ENCODE measurements around the gene RBM28.

DNA sequence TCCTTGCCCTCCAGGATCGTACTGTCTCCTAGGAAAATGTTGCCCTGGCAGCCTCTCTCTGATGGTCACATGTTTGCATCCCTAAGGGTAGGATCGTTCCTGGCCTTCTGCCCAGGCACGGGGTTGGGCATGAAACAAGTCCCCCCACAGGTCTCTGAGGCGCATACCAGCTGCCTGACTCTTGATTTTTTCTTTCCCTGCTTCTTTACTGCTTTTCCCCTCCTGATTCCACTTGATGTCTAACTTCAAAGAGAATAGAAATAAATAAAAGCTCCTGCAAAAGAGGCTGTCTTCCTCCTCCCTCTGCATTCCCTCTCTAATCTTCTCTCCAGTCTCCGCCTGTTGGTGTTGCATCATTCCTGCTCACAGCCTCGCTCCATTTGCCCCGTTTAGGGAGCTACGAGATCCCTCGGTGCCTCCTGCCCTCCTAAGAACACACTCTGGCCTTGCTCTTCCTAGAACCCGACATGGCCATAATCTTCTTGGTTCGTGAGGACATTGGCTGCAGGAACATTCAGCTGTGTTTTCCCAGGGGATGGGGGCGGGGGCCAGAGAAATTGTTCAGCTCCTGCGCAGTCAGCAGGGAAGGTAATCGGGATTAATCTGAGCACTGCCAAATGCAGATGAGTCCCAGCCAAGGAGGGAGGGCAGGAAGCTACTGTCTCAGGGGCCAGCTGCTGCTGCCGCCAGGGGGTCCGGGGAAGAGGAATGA is 76.7 kb downstream of the RBM28 start:
- TF ChIP-seq, protein P1, sequence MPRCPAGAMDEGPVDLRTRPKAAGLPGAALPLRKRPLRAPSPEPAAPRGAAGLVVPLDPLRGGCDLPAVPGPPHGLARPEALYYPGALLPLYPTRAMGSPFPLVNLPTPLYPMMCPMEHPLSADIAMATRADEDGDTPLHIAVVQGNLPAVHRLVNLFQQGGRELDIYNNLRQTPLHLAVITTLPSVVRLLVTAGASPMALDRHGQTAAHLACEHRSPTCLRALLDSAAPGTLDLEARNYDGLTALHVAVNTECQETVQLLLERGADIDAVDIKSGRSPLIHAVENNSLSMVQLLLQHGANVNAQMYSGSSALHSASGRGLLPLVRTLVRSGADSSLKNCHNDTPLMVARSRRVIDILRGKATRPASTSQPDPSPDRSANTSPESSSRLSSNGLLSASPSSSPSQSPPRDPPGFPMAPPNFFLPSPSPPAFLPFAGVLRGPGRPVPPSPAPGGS (IDR thresholded peaks at IDR 0.05) = no peak
- TF ChIP-seq, protein P2, sequence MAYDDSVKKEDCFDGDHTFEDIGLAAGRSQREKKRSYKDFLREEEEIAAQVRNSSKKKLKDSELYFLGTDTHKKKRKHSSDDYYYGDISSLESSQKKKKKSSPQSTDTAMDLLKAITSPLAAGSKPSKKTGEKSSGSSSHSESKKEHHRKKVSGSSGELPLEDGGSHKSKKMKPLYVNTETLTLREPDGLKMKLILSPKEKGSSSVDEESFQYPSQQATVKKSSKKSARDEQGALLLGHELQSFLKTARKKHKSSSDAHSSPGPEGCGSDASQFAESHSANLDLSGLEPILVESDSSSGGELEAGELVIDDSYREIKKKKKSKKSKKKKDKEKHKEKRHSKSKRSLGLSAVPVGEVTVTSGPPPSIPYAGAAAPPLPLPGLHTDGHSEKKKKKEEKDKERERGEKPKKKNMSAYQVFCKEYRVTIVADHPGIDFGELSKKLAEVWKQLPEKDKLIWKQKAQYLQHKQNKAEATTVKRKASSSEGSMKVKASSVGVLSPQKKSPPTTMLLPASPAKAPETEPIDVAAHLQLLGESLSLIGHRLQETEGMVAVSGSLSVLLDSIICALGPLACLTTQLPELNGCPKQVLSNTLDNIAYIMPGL (CRISPR knock-in tag; IDR thresholded peaks at IDR 0.05; ENCODE audit: borderline replicate concordance) = no peak
- TF ChIP-seq, protein P3, sequence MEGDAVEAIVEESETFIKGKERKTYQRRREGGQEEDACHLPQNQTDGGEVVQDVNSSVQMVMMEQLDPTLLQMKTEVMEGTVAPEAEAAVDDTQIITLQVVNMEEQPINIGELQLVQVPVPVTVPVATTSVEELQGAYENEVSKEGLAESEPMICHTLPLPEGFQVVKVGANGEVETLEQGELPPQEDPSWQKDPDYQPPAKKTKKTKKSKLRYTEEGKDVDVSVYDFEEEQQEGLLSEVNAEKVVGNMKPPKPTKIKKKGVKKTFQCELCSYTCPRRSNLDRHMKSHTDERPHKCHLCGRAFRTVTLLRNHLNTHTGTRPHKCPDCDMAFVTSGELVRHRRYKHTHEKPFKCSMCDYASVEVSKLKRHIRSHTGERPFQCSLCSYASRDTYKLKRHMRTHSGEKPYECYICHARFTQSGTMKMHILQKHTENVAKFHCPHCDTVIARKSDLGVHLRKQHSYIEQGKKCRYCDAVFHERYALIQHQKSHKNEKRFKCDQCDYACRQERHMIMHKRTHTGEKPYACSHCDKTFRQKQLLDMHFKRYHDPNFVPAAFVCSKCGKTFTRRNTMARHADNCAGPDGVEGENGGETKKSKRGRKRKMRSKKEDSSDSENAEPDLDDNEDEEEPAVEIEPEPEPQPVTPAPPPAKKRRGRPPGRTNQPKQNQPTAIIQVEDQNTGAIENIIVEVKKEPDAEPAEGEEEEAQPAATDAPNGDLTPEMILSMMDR (IDR thresholded peaks at IDR 0.05) = no peak
- TF ChIP-seq EP300 (IDR thresholded peaks at IDR 0.05) (no peak), RAD21 (conservative IDR thresholded peaks at IDR 0.05 in 1 of 2, IDR thresholded peaks at IDR 0.05 in 1 of 2) (no peak), NFE2L2 (conservative IDR thresholded peaks at IDR 0.05; ENCODE audit: low read length) (no peak), SMC3 (IDR thresholded peaks at IDR 0.05) (no peak), SREBF2 (IDR thresholded peaks at IDR 0.05) (no peak), ESRRA (IDR thresholded peaks at IDR 0.05; ENCODE audit: borderline replicate concordance, low read length) (no peak)
- TF ChIP-seq, protein P4, sequence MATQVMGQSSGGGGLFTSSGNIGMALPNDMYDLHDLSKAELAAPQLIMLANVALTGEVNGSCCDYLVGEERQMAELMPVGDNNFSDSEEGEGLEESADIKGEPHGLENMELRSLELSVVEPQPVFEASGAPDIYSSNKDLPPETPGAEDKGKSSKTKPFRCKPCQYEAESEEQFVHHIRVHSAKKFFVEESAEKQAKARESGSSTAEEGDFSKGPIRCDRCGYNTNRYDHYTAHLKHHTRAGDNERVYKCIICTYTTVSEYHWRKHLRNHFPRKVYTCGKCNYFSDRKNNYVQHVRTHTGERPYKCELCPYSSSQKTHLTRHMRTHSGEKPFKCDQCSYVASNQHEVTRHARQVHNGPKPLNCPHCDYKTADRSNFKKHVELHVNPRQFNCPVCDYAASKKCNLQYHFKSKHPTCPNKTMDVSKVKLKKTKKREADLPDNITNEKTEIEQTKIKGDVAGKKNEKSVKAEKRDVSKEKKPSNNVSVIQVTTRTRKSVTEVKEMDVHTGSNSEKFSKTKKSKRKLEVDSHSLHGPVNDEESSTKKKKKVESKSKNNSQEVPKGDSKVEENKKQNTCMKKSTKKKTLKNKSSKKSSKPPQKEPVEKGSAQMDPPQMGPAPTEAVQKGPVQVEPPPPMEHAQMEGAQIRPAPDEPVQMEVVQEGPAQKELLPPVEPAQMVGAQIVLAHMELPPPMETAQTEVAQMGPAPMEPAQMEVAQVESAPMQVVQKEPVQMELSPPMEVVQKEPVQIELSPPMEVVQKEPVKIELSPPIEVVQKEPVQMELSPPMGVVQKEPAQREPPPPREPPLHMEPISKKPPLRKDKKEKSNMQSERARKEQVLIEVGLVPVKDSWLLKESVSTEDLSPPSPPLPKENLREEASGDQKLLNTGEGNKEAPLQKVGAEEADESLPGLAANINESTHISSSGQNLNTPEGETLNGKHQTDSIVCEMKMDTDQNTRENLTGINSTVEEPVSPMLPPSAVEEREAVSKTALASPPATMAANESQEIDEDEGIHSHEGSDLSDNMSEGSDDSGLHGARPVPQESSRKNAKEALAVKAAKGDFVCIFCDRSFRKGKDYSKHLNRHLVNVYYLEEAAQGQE (IDR thresholded peaks at IDR 0.05) = no peak
- TF ChIP-seq, protein P5, sequence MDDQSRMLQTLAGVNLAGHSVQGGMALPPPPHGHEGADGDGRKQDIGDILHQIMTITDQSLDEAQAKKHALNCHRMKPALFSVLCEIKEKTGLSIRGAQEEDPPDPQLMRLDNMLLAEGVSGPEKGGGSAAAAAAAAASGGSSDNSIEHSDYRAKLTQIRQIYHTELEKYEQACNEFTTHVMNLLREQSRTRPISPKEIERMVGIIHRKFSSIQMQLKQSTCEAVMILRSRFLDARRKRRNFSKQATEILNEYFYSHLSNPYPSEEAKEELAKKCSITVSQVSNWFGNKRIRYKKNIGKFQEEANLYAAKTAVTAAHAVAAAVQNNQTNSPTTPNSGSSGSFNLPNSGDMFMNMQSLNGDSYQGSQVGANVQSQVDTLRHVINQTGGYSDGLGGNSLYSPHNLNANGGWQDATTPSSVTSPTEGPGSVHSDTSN (IDR thresholded peaks at IDR 0.05) = no peak
- TF ChIP-seq, protein P6, sequence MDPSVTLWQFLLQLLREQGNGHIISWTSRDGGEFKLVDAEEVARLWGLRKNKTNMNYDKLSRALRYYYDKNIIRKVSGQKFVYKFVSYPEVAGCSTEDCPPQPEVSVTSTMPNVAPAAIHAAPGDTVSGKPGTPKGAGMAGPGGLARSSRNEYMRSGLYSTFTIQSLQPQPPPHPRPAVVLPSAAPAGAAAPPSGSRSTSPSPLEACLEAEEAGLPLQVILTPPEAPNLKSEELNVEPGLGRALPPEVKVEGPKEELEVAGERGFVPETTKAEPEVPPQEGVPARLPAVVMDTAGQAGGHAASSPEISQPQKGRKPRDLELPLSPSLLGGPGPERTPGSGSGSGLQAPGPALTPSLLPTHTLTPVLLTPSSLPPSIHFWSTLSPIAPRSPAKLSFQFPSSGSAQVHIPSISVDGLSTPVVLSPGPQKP (IDR thresholded peaks at IDR 0.05; ENCODE audit: low read depth, low read length) = no peak

All from A549 (cell line).